Measurements from ENCODE around the gene PIP5KL1.

PIP5KL1 gene

GRCh38 chr9:127962278-127962677 is 31.7 kb upstream of the PIP5KL1 start:
- Histone ChIP-seq H2AFZ (ENCODE audit: low read depth, low read length, severe bottlenecking) (no peak overlapping the region), H3K9ac (ENCODE audit: low read length) (no peak overlapping the region), H3K27ac (ENCODE audit: low read depth, low read length) (no peak overlapping the region), H3K9me2 (replicated peaks; ENCODE audit: insufficient read depth, low read length) (no peaks in the 10 kb centered on the region), H3K4me2 (ENCODE audit: low read depth, low read length, poor library complexity, severe bottlenecking) (no peak overlapping the region), H3K9me3 (ENCODE audit: insufficient read depth, low read length) (no peaks in the 10 kb centered on the region), H3F3A (ENCODE audit: insufficient read depth) (peaks cover 14% of the 10 kb centered on the region), H3K27me3 (ENCODE audit: low read length) (no peaks in the 10 kb centered on the region), H4K20me1 (ENCODE audit: low read depth, low read length) (peaks cover 23% of the 10 kb centered on the region; the same call in 1 of the 2 replicates), H3K36me3 (ENCODE audit: low read length) (peaks cover 6% of the 10 kb centered on the region; the same call in 1 of the 2 replicates), H3K4me3 (ENCODE audit: insufficient read depth, low read length, poor library complexity, severe bottlenecking) (no peak overlapping the region), H3K79me2 (ENCODE audit: insufficient read depth, low read length) (peaks cover 100% of the 10 kb centered on the region)
- TF ChIP-seq EZH2phosphoT487 (conservative IDR thresholded peaks at IDR 0.05; ENCODE audit: low read length) = no peak
- no peak for TF ChIP-seq CTCF (IDR thresholded peaks at IDR 0.05; ENCODE audit: insufficient read depth, low read length, poor library complexity, severe bottlenecking)

- Histone ChIP-seq H4K20me1 (ENCODE audit: low read depth, low read length) (peaks cover 29% of the 10 kb centered on the region; the same call in 1 of the 2 replicates), H2AFZ (ENCODE audit: low read depth, low read length, severe bottlenecking) (no peak overlapping the region), H3K27me3 (ENCODE audit: low read length) (no peaks in the 10 kb centered on the region), H3K9me2 (replicated peaks; ENCODE audit: insufficient read depth, low read length) (no peaks in the 10 kb centered on the region), H3K4me3 (ENCODE audit: insufficient read depth, low read length, poor library complexity, severe bottlenecking) (no peak overlapping the region), H3K9ac (ENCODE audit: low read length) (no peak overlapping the region), H3K4me2 (ENCODE audit: low read depth, low read length, poor library complexity, severe bottlenecking) (no peak overlapping the region), H3K27ac (ENCODE audit: low read depth, low read length) (no peak overlapping the region), H3K9me3 (ENCODE audit: insufficient read depth, low read length) (no peaks in the 10 kb centered on the region), H3K79me2 (ENCODE audit: insufficient read depth, low read length) (peaks cover 100% of the 10 kb centered on the region), H3K36me3 (ENCODE audit: low read length) (peaks cover 6% of the 10 kb centered on the region; the same call in 1 of the 2 replicates), H3F3A (ENCODE audit: insufficient read depth) (peaks cover 14% of the 10 kb centered on the region)
- no peak for TF ChIP-seq CTCF (IDR thresholded peaks at IDR 0.05; ENCODE audit: insufficient read depth, low read length, poor library complexity, severe bottlenecking)
- TF ChIP-seq EZH2phosphoT487 (conservative IDR thresholded peaks at IDR 0.05; ENCODE audit: low read length) = no peak
Measured at GRCh38 chr9:127961613-127962155, 31.1 kb upstream of the PIP5KL1 start.

GRCh38 chr9:127961155-127961490 is 30.5 kb upstream of the PIP5KL1 start:
- H3K36me3 ChIP-seq (ENCODE audit: low read length) = peaks cover 6% of the 10 kb centered on the region; the same call in 1 of the 2 replicates
- H2AFZ ChIP-seq (ENCODE audit: low read depth, low read length, severe bottlenecking) = no peak overlapping the region
- no peak overlapping the region for H3K4me2 ChIP-seq (ENCODE audit: low read depth, low read length, poor library complexity, severe bottlenecking)

More at GRCh38 chr9:127961155-127961490, 30.5 kb upstream of the PIP5KL1 start:
- TF ChIP-seq CTCF (IDR thresholded peaks at IDR 0.05; ENCODE audit: insufficient read depth, low read length, poor library complexity, severe bottlenecking) (no peak), EZH2phosphoT487 (conservative IDR thresholded peaks at IDR 0.05; ENCODE audit: low read length) (no peak)
- Histone ChIP-seq H3K4me3 (ENCODE audit: insufficient read depth, low read length, poor library complexity, severe bottlenecking) (no peak overlapping the region), H3K9me3 (ENCODE audit: insufficient read depth, low read length) (no peaks in the 10 kb centered on the region), H4K20me1 (ENCODE audit: low read depth, low read length) (peaks cover 29% of the 10 kb centered on the region; the same call in 1 of the 2 replicates), H3K27ac (ENCODE audit: low read depth, low read length) (no peak overlapping the region), H3K27me3 (ENCODE audit: low read length) (no peaks in the 10 kb centered on the region), H3K79me2 (ENCODE audit: insufficient read depth, low read length) (peaks cover 100% of the 10 kb centered on the region), H3K9me2 (replicated peaks; ENCODE audit: insufficient read depth, low read length) (no peaks in the 10 kb centered on the region), H3K9ac (ENCODE audit: low read length) (no peak overlapping the region), H3F3A (ENCODE audit: insufficient read depth) (peaks cover 14% of the 10 kb centered on the region)
